AG09319 (cell line): Measurements from ENCODE around the gene NOPCHAP1.

Source experiments
- DNase-seq: peaks from one replicate; pipeline ENCODE4 v3.0.0-alpha.2; 2010; ENCODE audit warnings: low read depth; ENCODE audit errors: extremely low read depth
- TF ChIP-seq, protein P1 (sequence below): IDR thresholded peaks from 2 replicates; pipeline ENCODE4 v1.5.1; 2011; ENCODE audit warnings: low read depth, mild to moderate bottlenecking, inconsistent platforms, low read length, moderate library complexity

NOPCHAP1 gene

GRCh38 chr12:104985206-104985605 lies 910 bp upstream of the NOPCHAP1 start:
- TF ChIP-seq, protein P1, sequence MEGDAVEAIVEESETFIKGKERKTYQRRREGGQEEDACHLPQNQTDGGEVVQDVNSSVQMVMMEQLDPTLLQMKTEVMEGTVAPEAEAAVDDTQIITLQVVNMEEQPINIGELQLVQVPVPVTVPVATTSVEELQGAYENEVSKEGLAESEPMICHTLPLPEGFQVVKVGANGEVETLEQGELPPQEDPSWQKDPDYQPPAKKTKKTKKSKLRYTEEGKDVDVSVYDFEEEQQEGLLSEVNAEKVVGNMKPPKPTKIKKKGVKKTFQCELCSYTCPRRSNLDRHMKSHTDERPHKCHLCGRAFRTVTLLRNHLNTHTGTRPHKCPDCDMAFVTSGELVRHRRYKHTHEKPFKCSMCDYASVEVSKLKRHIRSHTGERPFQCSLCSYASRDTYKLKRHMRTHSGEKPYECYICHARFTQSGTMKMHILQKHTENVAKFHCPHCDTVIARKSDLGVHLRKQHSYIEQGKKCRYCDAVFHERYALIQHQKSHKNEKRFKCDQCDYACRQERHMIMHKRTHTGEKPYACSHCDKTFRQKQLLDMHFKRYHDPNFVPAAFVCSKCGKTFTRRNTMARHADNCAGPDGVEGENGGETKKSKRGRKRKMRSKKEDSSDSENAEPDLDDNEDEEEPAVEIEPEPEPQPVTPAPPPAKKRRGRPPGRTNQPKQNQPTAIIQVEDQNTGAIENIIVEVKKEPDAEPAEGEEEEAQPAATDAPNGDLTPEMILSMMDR = no peak
- no peak for DNase-seq

GRCh38 chr12:104990950-104991349 lies 4.8 kb downstream of the NOPCHAP1 start:
- TF ChIP-seq, protein P1 = no peak
- DNase-seq = no peak

DNA sequence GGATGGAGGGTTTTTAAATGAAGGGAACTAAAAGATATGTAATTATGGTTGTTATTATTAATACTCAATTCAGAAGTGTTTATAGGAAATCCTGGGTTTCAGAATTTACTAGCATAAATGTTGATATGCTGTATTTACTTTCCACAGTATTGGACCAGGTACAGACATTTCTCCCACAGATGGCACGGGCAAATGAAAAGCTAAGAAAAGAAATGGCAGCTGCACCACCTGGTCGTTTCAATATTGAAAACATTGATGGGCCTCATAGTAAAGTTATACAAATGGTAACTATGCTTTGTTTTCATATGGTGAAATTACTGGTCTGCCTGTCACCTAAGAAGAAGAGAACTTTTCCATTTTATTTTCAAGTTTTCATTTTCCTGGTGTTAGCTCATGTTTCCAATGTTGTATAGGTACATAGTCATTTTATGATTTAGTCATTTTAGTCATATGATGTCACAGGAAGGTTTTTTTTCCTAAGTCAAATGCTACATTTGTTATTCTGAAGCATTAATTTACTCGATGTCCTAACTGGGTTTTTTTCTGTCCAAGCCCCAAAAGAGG lies 5.5 kb downstream of the NOPCHAP1 start:
- no peak for DNase-seq
- TF ChIP-seq, protein P1 = no peak

GRCh38 chr12:104994336-104994735 lies 8.2 kb downstream of the NOPCHAP1 start:
- no peak for DNase-seq
- TF ChIP-seq, protein P1 = no peak

- DNase-seq = no peak
- TF ChIP-seq, protein P1 = no peak
These were observed 11.4 kb downstream of the NOPCHAP1 start for GRCh38 chr12:104997541-104997940.

DNA sequence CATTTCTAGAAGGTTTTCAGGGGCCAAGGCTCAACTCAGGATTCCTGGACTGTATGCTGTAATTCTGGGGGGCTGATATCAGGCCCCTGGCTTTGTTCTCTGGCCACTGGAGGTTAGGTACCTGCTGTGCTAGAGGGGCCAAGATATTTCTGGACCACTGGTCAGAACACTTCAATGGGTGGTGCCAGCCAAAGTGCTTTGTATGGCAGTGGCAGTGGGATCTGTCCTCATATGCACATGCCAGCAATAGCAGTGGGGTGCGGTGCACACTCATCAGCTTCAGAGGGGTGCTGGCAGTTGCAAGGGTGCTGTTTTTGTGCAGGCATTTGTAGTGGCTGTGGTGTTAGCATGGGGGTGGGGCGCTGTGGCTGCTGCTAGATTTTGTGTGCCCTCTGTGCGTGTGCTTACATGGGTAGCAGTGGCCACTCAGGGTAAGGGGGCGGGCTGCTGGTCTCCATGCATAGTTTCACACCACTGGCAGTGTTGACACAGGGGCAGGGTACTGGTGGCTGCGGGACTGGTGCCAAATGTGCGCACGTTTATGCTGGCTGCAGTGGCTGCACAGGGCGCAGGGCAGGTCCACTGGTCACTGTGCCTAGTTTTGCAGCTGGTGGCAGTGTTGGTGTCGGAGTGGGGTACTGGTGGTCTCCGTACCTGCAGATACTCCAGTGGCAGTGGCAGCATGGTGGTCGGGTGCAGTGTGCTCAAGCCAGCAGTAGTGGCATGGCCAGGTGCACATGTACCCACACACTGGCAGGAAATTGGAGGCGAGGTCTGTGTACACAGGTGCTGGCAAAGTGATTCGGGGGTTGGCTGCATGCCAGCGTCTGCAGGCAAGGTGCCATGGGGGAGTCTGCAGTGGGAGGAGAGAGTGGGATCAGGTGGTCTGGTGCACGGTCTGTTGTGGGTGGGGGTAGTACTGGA lies 12.6 kb downstream of the NOPCHAP1 start:
- DNase-seq = no peak
- TF ChIP-seq, protein P1 = no peak

DNA sequence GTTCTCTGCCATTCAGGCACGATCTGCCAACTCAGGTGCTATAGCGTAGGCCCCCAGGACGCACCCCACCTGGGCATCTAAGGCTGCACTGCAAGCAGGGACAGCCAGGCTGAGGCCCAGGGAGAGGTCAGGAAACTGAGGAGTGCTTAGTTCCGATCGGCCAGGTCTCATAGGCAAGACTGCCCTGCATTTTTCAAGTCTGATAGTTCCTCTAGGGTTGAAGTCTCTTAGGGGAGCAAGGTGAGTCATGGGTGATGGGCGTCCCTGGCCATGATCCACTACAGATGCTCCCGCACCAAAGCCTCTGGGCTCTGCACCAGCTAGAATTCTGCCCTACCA lies 13.2 kb downstream of the NOPCHAP1 start:
- TF ChIP-seq, protein P1 = no peak
- DNase-seq = no peak
